ENCODE results near the gene NHS. TPM values are rescaled to one million over a fixed set of nuclear protein-coding genes. Genes with fewer than 3 reads are reported as not detected.
A peak's percentile ranks its signal among the peaks of the same experiment; 100 is the strongest.
"Not testable (repeated sequence)": the region's sequence is repeated elsewhere in the genome, so short reads cannot be mapped to it uniquely, and the experiment has no call there.

The NHS gene
- total and polyA plus RNA-seq, 11 donors = 0.22 to 3.4 (median 1.1) TPM

- peak in 2 of 4 donors; percentile 45 for ATAC-seq
- H3K9me3 ChIP-seq = no peaks in the 10 kb centered on the region
- TF ChIP-seq CTCF (IDR thresholded peaks at IDR 0.05) (no peak), POLR2A (IDR thresholded peaks at IDR 0.05) (no peak)
- H3K27ac ChIP-seq = no peak overlapping the region
- peaks cover 0 to 4% (median 0%) of the 10 kb centered on the region in 9 donors for H3K27me3 ChIP-seq
- intact Hi-C loops (cut with DNase I) = no loop called here
- H3K36me3 ChIP-seq = no peaks in the 10 kb centered on the region
- WGBS, 4 donors = 7 to 42% (median 26%) methylated on average over 2 of the region's 2 CpGs
- no peak for DNase-seq
- H3K4me3 ChIP-seq = no peak overlapping the region
- peaks cover 0 to 3% (median 0%) of the 10 kb centered on the region in 12 donors for H3K4me1 ChIP-seq
Measured at GRCh38 chrX:17500145-17500579, 125.2 kb downstream of the NHS start.

DNA sequence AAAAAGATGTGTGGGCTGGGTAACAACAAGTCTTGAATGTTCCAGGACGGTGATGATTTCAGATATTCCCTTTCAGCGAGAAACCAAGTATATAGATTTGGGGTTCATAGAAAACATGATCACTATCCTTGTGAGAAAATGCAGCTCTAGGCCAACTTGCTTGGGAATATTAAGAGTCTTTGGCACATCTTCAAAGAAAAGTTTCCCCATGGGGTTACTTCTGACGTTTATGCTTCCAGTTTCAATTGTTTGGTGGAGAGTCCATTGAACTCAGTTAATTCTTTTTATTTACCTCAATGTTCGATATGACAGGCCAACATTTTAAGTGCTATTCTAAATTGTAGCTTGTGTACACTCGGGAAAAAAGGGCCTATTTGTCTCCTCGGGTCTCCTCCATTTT, 126.7 kb downstream of the NHS start:
- TF ChIP-seq CTCF (IDR thresholded peaks at IDR 0.05) (no peak), POLR2A (IDR thresholded peaks at IDR 0.05) (no peak)
- ATAC-seq = no peak

GRCh38 chrX:17506352-17506751, 131.4 kb downstream of the NHS start:
- intact Hi-C loops (cut with DNase I); DNase-seq; H3K4me3 ChIP-seq; H3K36me3 ChIP-seq; H3K27ac ChIP-seq; ATAC-seq; H3K4me1 ChIP-seq; H3K27me3 ChIP-seq: not testable (repeated sequence)
- H3K9me3 ChIP-seq = peaks cover 0 to 18% (median 7%) of the 10 kb centered on the region in 12 donors
- WGBS, 4 donors = 86 to 97% (median 95%) methylated on average over 3 of the region's 3 CpGs

More for the DNA sequence above, 126.7 kb downstream of the NHS start:
- DNase-seq = no peak
- H3K4me1 ChIP-seq = peaks cover 0 to 3% (median 0%) of the 10 kb centered on the region in 12 donors
- H3K36me3 ChIP-seq = no peaks in the 10 kb centered on the region
- intact Hi-C loops (cut with DNase I) = no loop called here
- H3K9me3 ChIP-seq = peaks cover 0 to 9% (median 4%) of the 10 kb centered on the region in 12 donors
- WGBS, 4 donors = 54 to 69% (median 62%) methylated on average over 6 of the region's 6 CpGs
- no peak overlapping the region for H3K4me3 ChIP-seq
- H3K27me3 ChIP-seq = peaks cover 0 to 4% (median 0%) of the 10 kb centered on the region in 9 donors
- no peak overlapping the region for H3K27ac ChIP-seq

DNA sequence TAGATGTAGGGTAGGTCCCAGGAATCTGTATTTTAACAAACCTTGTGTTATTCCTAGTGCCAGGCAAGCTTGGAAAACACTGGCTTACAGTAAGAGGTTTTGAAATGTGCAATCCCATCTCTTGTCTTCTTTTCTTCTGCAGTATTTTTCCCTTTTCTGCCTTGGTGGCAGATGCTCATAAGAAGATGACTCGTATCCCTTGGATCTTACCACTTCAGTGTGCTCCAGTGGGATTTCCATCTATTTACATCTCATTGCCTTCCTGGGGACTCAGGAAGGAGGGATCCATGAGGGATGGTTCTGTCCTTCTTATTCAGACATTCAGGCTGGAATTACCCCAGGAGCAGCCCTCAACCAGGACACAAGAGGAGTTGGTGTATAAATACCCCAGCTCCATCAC, 136.6 kb downstream of the NHS start:
- H3K4me1 ChIP-seq = no peaks in the 10 kb centered on the region
- ATAC-seq (no peak), DNase-seq (no peak)
- no peak for TF ChIP-seq CTCF (IDR thresholded peaks at IDR 0.05)
- no peak for TF ChIP-seq POLR2A (IDR thresholded peaks at IDR 0.05)
- intact Hi-C loops (cut with DNase I) = no loop called here
- H3K27me3 ChIP-seq = peaks cover 0 to 4% (median 0%) of the 10 kb centered on the region in 9 donors
- peaks cover 0 to 11% (median 4%) of the 10 kb centered on the region in 12 donors for H3K9me3 ChIP-seq
- H3K27ac ChIP-seq = no peak overlapping the region
- 69 to 91% (median 80%) methylated on average over 1 of the region's 1 CpG for WGBS, 4 donors
- no peak overlapping the region for H3K4me3 ChIP-seq
- H3K36me3 ChIP-seq = no peaks in the 10 kb centered on the region

DNA sequence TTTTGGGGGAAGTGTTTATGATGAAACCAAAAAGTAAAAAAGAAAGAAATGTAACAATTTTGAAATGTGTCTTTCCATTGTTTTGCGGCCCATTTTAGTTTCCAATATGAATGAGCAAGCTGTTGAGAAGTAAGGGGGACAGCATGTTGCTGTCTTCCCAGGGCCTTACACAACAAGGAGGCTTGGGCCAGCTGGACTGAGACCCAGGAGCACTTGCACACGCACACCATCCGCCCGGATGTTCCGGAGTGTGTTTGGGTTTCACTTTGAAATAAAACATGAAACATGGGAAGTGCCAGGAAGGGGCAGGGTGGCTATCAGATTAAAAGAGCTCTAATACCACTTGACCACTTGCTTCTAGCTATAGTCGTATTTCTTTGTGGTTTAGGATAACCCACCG, 144.4 kb downstream of the NHS start:
- Histone ChIP-seq H3K36me3 (no peaks in the 10 kb centered on the region), H3K27me3 (peaks cover 0 to 4% (median 0%) of the 10 kb centered on the region in 9 donors), H3K9me3 (peaks cover 0 to 9% (median 0%) of the 10 kb centered on the region in 12 donors), H3K27ac (peak overlapping the region in 8 of 12 donors; percentile 15 to 59 (median 45)), H3K4me1 (peaks cover 0 to 7% (median 0%) of the 10 kb centered on the region in 12 donors), H3K4me3 (peak overlapping the region in 3 of 12 donors; percentile 15 to 28 (median 28))
- ATAC-seq (peak; percentile 61 to 87 (median 80)), DNase-seq (peak; percentile 25 to 62 (median 43))
- intact Hi-C loops (cut with DNase I) = no loop called here
- no peak for TF ChIP-seq CTCF (IDR thresholded peaks at IDR 0.05)
- TF ChIP-seq POLR2A (IDR thresholded peaks at IDR 0.05) = no peak
- 48 to 62% (median 57%) methylated on average over 7 of the region's 7 CpGs for WGBS, 4 donors
